Body of pancreas (tissue), 4 donors: Measurements from ENCODE around the gene SLC12A8.

ENCODE experiments used
- CTCF ChIP-seq, 7 experiments: fragments of 450-650 bp in 4 of 7; fragments of 200-600 bp in 3 of 7; sonication (generic) in 3 of 7; IDR thresholded peaks; one replicate each; pipeline ENCODE4 v1.5.1; 2016 to 2019; ENCODE audit warnings: antibody characterized with exemption in 7 of 7
- POLR2A ChIP-seq, 3 donors: fragments of 450-650 bp; IDR thresholded peaks; one replicate each; pipeline ENCODE4 v1.6.1; 2016; ENCODE audit warnings: antibody characterized with exemption in 3 of 3, mild to moderate bottlenecking in 2 of 3

GRCh38 chr3:125037498-125038150 lies 174.9 kb downstream of the SLC12A8 start:
- TF ChIP-seq CTCF (IDR thresholded peaks at IDR 0.05) (no peak), POLR2A (IDR thresholded peaks at IDR 0.05) (no peak)
